K562 (cell line): ENCODE data around the gene ATXN1. TPM values are rescaled to one million over a fixed set of nuclear protein-coding genes. Genes with fewer than 3 reads are reported as not detected.

Source experiments
- GTF3C2 ChIP-seq: IDR thresholded peaks from 3 replicates; pipeline ENCODE4 v1.6.1; 2011; ENCODE audit warnings: borderline replicate concordance, mild to moderate bottlenecking, moderate library complexity; ENCODE audit not compliant: insufficient read length; ENCODE audit errors: extremely low read depth
- NKRF ChIP-seq: fragments of 450-650 bp; IDR thresholded peaks from 2 replicates; pipeline ENCODE4 v1.6.1; 2016; ENCODE audit warnings: borderline replicate concordance
- PKNOX1 ChIP-seq: fragments of 450-650 bp; IDR thresholded peaks from 2 replicates; pipeline ENCODE4 v1.6.1; 2016
- SIRT6 ChIP-seq: IDR thresholded peaks from one replicate; pipeline ENCODE4 v1.6.1; 2012; ENCODE audit warnings: low read depth, mild to moderate bottlenecking, control low read depth, inconsistent platforms, low read length, moderate library complexity
- TAF1 ChIP-seq: IDR thresholded peaks from 2 replicates; pipeline ENCODE4 v1.6.1; 2011; ENCODE audit warnings: mild to moderate bottlenecking, low read length, moderate library complexity; ENCODE audit not compliant: insufficient read depth, control insufficient read depth, severe bottlenecking; ENCODE audit errors: extremely low read depth
- U2AF1 ChIP-seq: fragments of 200-400 bp; formaldehyde crosslinking; optimal IDR thresholded peaks from 2 replicates; pipeline ENCODE3; 2017; ENCODE audit warnings: mild to moderate bottlenecking, low read depth, low read length, moderate library complexity
- ZBTB40 ChIP-seq, 2 experiments: fragments of 450-650 bp in 1 of 2; sonication (generic) in 1 of 2; formaldehyde crosslinking in 1 of 2; IDR thresholded peaks; 2 replicates each; pipeline versions ENCODE4 v1.7.1 to v1.9.0; 2016 to 2022; ENCODE audit warnings: inconsistent platforms in 1 of 2, mild to moderate bottlenecking in 1 of 2, missing genetic modification reagents in 1 of 2
- polyA plus RNA-seq, 8 experiments: library from polyadenylated mRNA; depleted of rRNA in 4 of 8; stranded (reverse) in 5 of 8; unstranded in 3 of 8; fragments of >200 nt; fragmentation: Nextera tagmentation in 2 of 8; fragmentation: Illumina TruSeq in 1 of 8; extraction: Ambion mirVana in 2 of 8; extraction: Trizol in 1 of 8; gene quantifications; 2 replicates each; pipeline versions ENCODE4 v1.2.1 to v1.2.3, GENCODE V29; 2011 to 2014; ENCODE audit warnings: inconsistent platforms in 1 of 8, missing spikeins in 1 of 8
- total RNA-seq, 7 experiments: library from RNA; depleted of rRNA in 6 of 7; stranded (reverse); fragments of >200 nt in 6 of 7; fragmentation: Illumina TruSeq in 2 of 7; extraction: Trizol in 2 of 7; gene quantifications; 2 replicates each; pipeline versions ENCODE4 v1.2.1 to v1.2.3, GENCODE V29; 2011 to 2021; ENCODE audit warnings: low replicate concordance in 1 of 7

ATXN1 gene
- total and polyA plus RNA-seq, 9 of the 15 experiments (the other 6 are each of a cell fraction or from before 2014, with no cell fraction given), result under 0.01 to 1.2 (median 0.58) TPM

- TF ChIP-seq PKNOX1 (peak; percentile 14; the same call in 1 of the 2 replicates), U2AF1 (peak; percentile 44), NKRF (no peak), SIRT6 (no peak), ZBTB40 (IDR thresholded peaks at IDR 0.05) (peak; percentile 52; the same call in 1 of the 2 replicates), ZBTB40 (CRISPR knock-in tag; IDR thresholded peaks at IDR 0.05) (no peak), GTF3C2 (no peak), TAF1 (peak; percentile 33)
Measured at GRCh38 chr6:16759646-16760515, 1.4 kb downstream of the ATXN1 start (continued).
